ENCODE results near the gene ACOT7.
A peak's percentile ranks its signal among the peaks of the same experiment; 100 is the strongest.
"Not testable (repeated sequence)": the region's sequence is repeated elsewhere in the genome, so short reads cannot be mapped to it uniquely, and the experiment has no call there.

The ACOT7 gene

GRCh38 chr1:6225651-6226050 lies 167.9 kb downstream of the ACOT7 start:
- Mint-ChIP-seq H3K4me3 (no peak overlapping the region), H3K9me3 (no peaks in the 10 kb centered on the region), H3K4me1 (ENCODE audit: low read depth) (peaks cover 2% of the 10 kb centered on the region), H3K36me3 (ENCODE audit: low read depth) (peaks cover 92% of the 10 kb centered on the region), H3K27me3 (no peaks in the 10 kb centered on the region), H3K27ac (peak overlapping the region; percentile 32)
- DNase-seq = no peak

GRCh38 chr1:6224718-6225117 lies 168.8 kb downstream of the ACOT7 start:
- no peak for DNase-seq
- H3K36me3 Mint-ChIP-seq (ENCODE audit: low read depth) = peaks cover 90% of the 10 kb centered on the region
- no peak overlapping the region for H3K27ac Mint-ChIP-seq
- no peak overlapping the region for H3K4me3 Mint-ChIP-seq
- H3K4me1 Mint-ChIP-seq (ENCODE audit: low read depth) = peaks cover 2% of the 10 kb centered on the region
- H3K27me3 Mint-ChIP-seq = no peaks in the 10 kb centered on the region
- H3K9me3 Mint-ChIP-seq = no peaks in the 10 kb centered on the region

GRCh38 chr1:6223617-6224016 lies 169.9 kb downstream of the ACOT7 start:
- H3K27ac Mint-ChIP-seq = no peak overlapping the region
- no peaks in the 10 kb centered on the region for H3K9me3 Mint-ChIP-seq
- no peaks in the 10 kb centered on the region for H3K27me3 Mint-ChIP-seq
- H3K4me3 Mint-ChIP-seq = no peak overlapping the region
- peaks cover 2% of the 10 kb centered on the region for H3K4me1 Mint-ChIP-seq (ENCODE audit: low read depth)
- DNase-seq = no peak
- peaks cover 82% of the 10 kb centered on the region for H3K36me3 Mint-ChIP-seq (ENCODE audit: low read depth)

- Mint-ChIP-seq H3K9me3 (no peaks in the 10 kb centered on the region), H3K4me1 (ENCODE audit: low read depth) (peaks cover 2% of the 10 kb centered on the region), H3K36me3 (ENCODE audit: low read depth) (peaks cover 74% of the 10 kb centered on the region), H3K27me3 (peaks cover under 1% of the 10 kb centered on the region), H3K27ac (no peak overlapping the region), H3K4me3 (no peak overlapping the region)
- no peak for DNase-seq
Observed at GRCh38 chr1:6222636-6223035, 170.9 kb downstream of the ACOT7 start.

GRCh38 chr1:6221210-6221784 lies 172.3 kb downstream of the ACOT7 start:
- DNase-seq = no peak
- no peaks in the 10 kb centered on the region for H3K4me1 Mint-ChIP-seq (ENCODE audit: low read depth)
- H3K36me3 Mint-ChIP-seq (ENCODE audit: low read depth) = peaks cover 62% of the 10 kb centered on the region
- H3K4me3 Mint-ChIP-seq = no peak overlapping the region
- H3K9me3 Mint-ChIP-seq = no peaks in the 10 kb centered on the region
- no peak overlapping the region for H3K27ac Mint-ChIP-seq
- peaks cover 7% of the 10 kb centered on the region for H3K27me3 Mint-ChIP-seq

- Mint-ChIP-seq H3K4me1 (ENCODE audit: low read depth) (no peaks in the 10 kb centered on the region), H3K9me3 (no peaks in the 10 kb centered on the region), H3K27ac (no peak overlapping the region), H3K27me3 (peaks cover 14% of the 10 kb centered on the region), H3K4me3 (no peak overlapping the region), H3K36me3 (ENCODE audit: low read depth) (peaks cover 51% of the 10 kb centered on the region)
- no peak for DNase-seq
Observed at GRCh38 chr1:6220236-6220635, 173.3 kb downstream of the ACOT7 start.

GRCh38 chr1:6219641-6220040 lies 173.9 kb downstream of the ACOT7 start:
- not testable (repeated sequence) for H3K4me1 Mint-ChIP-seq (ENCODE audit: low read depth); H3K9me3 Mint-ChIP-seq; DNase-seq; H3K4me3 Mint-ChIP-seq; H3K27ac Mint-ChIP-seq
- Mint-ChIP-seq H3K36me3 (ENCODE audit: low read depth) (peaks cover 45% of the 10 kb centered on the region), H3K27me3 (peaks cover 15% of the 10 kb centered on the region)

GRCh38 chr1:6218375-6219164 lies 175.0 kb downstream of the ACOT7 start:
- no peak overlapping the region for H3K27ac Mint-ChIP-seq
- peaks cover 35% of the 10 kb centered on the region for H3K36me3 Mint-ChIP-seq (ENCODE audit: low read depth)
- H3K4me1 Mint-ChIP-seq (ENCODE audit: low read depth) = no peaks in the 10 kb centered on the region
- DNase-seq = no peak
- peaks cover 15% of the 10 kb centered on the region for H3K27me3 Mint-ChIP-seq
- H3K4me3 Mint-ChIP-seq = no peak overlapping the region
- no peaks in the 10 kb centered on the region for H3K9me3 Mint-ChIP-seq

Measured in activated T-cell treated with anti-CD3 and anti-CD28 coated beads, Interleukin-2, amount 50 U/mL, for 24 hours (primary cell).